Measurements from ENCODE around the gene HOXB4.
"Not testable (repeated sequence)": the region's sequence is repeated elsewhere in the genome, so short reads cannot be mapped to it uniquely, and the experiment has no call there.

Gene HOXB4

DNA sequence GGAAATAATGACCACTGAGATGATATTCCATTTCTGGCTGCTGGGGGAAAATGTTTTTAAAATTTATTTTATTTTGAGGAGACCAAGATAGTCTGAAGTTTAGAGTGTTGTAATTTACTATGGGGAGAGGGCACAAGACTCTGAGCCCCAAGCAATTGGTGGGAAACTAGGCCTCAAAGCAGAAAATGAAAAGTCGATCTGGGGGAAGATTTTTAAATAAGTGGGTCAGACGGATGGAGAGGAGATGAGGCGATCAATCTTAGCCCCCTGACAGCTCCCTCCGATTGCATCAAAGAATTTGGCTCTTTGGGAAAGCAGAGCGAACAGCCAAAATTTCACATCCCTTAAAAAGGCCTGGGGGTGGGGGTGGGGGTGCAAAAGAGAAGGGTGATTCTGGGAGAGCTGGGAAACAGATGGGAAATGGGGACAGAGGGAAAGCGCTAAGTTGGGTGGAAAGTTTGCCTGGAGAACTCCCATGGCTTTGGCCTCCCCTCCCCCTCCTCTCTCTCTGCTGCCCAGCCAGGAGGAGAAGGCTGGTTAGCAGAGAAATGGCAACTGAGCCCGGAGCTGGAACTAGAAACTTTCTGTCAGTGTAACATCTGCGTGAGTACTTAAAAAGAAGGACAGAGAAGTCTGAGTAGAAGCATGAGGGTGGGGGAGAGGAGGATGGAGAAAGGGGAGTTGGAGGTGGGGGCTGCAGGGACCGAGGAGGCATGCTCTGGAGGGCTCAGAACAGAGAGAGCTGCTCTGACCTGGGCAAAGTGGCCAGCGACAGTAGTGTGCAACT, 31.8 kb downstream of the HOXB4 start:
- DNase-seq: no peak

DNA sequence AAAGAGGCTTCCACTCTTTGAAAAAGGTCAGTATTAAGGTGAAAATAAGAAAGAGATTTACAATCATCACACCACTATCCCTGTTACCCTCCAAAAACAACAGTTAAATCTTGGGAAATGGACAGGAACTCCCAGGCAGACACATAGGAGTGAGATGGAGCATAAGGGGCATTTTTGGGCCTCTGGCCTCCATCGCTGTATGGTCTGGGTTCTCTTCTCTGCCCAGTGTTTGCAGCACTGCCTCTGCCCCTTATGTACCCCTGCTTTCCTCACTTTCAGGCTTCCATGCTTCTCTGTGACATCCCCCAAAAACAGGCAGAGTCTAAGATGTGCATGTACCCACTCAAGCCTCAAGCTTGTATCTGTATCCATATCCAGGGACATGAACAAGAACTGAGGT, 32.6 kb downstream of the HOXB4 start:
- no peak for DNase-seq

DNA sequence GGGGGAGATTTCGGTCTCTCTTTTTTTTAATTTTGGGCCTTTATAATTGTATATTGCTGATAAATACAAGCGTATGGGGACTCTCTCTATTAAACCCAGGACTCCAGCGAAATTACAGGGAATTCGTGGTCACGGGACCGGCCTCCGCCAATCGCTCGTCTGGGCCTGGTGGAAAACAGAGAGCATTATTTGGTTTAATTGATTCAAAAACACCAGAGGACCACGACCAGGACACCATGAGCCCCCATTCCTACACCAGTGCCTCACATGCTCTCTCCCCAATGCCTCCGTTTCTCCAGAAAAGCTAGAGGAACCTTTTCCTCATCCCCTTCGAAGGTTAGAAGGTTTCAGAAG, 33.2 kb downstream of the HOXB4 start, which contains the start of gene HOXB2:
HOXB2 (minus strand) TSS at position 88 of the 354 bp plus-strand sequence. CDS start 198 bp downstream, outside the sequence.
- no peak for DNase-seq

DNA sequence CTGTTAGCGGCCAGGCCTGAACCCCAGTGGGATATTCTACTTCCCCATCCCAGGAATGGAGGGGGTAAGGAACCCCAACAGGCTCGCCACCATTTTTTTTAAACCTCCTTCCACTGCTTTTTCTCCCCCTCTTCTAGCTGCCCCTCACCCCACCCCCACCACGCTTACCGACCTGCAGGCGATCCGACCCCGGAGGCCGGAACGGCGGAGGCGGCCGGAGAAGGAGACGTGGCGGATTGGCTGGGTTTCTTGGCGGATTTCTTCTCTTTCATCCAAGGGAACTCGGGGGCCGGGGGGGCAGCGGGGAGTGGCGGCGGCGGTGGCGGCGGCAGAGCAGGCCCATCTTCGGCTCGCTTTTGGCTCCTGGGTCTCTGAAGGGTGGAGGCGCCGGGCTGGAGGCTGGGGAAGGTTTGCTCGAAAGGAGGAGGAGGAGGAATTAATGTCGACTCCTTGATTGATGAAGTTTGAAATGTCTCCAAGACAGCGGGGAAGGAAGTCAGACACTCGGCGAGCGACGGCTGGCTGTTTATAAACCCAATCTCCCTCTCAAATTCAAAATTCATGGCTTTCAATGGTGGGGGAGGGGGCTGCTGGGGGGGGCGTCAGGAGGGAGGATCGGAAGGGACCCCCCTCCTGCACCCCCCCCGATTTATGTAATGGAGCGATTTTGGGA, 33.7 kb downstream of the HOXB4 start:
- DNase-seq: no peak

DNA sequence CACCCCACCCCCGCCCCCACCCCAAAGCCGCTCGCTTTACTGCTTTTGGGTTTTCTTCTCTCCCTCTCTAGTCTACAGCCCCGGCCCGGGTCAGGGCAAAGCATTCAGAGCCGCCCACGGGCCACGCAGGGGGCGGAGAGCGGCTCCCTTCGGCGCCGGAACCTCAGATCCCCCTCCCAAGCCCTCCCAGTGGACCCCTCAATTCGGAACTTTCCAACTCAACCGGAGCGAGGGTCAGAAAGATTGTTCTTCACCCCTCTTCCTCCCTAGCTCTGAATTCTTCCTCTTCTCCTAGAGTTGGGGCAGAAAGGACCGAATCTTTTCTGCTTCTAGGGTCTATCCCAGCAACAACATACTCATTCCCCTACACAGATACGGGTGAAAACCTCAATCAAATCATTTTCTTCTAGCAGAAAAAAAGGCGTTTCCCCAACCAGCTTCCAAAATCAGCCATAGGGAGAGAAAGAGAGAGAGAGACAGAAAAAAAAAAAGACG, 34.2 kb downstream of the HOXB4 start:
- no peak for DNase-seq

DNA sequence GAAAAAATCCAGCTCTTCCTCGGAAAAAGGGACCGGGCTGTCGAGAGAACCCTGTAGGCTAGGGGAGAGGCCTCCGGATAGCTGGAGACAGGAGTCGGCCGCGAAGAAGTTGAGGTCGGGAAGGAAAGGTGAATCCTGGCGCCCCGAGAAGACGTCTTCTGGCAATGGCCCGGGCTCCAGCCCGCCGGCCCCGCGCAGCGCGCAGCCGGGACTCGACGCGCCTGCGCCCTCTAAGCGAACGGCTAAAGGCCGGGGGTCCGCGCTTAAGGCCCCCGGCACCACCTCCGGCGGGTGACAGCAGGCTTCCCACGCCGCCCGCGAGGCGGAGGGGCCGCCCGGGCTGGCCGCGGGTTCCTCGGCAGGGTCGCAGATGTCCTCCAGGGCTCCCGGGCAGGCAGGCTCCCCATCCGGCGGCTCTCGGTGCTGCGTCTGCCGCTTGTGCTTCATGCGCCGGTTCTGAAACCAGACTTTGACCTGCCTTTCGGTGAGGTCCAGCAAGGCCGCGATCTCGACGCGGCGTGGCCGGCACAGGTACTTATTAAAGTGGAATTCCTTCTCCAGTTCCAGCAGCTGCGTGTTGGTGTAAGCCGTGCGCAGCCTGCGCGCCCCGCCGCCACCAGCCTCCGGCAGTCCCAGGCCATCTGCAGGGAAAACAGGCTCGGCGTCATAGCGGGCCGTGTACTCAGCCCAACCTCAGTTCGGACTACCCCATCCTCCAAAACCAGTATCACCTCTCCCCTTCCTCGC, 34.9 kb downstream of the HOXB4 start:
- no peak for DNase-seq

DNA sequence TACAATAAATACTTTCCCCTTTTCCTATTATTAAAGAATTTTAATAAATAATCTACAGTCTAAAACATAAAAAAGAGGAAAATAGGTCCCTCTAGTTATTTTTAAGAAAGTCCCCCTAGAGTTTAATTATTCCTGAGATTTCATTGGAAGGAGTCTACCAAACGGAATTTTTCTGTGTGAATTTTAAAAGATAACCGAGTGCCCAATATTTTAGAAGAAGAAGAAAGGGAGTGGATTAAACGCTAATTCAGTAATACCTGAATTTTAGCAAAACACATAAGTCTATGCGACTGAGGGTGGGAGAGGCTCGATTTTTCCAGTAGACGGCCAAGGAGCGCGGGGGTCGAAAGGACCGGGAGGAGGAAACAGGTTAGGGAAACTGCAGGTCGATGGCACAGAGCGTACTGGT, 35.4 kb downstream of the HOXB4 start:
- DNase-seq: no peak

DNA sequence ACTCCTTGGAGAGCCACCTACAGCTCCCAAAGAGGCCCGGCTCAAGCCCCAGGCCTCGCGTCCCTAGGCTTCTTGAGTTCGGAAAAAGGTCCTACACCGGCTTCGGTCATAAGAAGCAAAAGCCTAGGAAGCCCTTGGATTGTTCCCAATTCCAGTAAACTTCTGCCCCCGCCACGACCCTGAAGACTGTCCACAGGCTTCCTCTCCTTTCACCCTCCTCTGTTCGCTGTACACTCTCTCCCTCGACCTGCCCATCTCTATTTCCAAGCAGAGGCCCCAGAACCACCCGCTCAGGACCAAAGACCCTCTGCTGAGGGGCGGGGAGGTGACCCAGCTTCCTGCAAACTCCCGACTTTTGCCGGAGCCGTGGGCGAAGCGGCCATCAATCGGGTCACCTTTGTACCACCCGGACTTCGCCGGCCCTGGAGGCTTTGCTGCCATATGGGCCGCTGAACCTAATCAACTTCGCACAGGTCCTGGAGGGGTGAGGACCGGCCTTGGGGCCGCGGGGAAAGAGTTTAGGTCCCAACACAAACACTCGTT, 36.0 kb downstream of the HOXB4 start:
- DNase-seq: no peak

DNA sequence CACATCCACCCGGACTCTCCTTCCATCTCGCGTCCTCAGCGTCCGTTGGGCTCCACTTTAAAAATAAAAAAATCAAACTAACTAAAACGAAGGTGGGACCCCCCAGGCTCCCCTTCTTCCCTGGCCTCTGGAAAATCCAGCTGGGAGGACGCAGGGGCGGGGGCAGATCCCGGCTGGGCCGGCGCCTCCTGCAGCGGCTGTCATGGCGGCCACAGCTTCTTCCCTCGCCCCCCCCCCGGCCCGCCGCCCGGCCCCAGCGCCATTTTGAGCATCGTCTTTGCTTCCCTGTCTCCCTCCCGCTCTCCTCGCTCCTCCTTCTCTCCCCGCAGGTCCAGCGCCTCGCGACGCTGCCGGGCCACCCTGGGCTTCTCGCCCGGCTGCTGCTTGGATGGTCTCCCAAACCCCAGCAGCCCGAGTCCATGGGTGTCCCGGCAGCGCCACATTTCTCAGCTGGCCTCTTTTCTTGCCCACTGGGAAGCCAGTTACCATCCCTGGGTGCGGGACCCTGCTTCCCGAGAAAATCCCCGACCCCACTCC, 36.5 kb downstream of the HOXB4 start:
- no peak for DNase-seq

DNA sequence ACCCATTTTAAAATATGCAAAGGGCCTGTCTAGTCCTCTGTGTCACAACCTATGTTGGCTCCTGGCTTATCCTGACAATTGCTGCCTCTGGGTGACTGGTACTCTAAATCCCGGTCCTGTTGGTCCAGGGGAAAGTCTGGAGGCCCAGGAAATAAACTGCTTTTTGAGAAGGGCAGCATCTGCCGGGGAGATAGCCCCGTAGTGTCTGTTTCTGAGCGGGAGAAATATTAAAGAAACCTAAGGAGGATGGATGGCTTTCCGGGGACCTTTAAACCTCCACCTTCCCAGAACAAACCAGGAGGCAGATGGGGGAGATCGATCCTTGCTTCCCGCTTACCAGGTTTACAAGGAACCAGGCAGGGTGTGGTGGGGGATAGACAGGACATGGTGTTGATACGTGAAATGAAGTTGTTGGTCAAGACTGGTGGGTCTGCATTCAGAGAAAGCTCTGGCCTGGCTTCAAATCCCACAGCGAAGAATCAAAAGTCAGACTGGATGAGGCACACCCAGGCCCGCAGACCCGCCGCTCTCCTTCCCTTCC, 37.0 kb downstream of the HOXB4 start:
- DNase-seq: no peak

DNA sequence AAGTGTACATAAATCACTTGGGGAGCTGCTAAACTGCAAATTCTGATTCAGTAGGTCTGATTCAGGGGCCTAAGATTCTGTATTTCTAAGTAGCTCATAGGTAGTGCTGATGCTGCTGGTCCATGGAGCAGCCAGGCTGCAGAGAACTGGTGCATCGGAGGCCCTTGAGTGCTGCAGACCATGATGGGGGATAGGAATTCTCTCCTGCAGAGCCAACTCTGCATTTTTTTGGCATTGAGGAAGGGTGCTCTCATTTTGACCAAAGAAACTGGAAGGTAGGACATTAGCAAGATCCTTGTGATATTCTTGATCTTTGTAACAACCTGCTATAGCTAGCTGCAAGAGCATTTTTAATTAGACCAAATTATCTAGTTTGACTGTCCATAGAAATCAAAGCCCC, 37.9 kb downstream of the HOXB4 start:
- DNase-seq: no peak

DNA sequence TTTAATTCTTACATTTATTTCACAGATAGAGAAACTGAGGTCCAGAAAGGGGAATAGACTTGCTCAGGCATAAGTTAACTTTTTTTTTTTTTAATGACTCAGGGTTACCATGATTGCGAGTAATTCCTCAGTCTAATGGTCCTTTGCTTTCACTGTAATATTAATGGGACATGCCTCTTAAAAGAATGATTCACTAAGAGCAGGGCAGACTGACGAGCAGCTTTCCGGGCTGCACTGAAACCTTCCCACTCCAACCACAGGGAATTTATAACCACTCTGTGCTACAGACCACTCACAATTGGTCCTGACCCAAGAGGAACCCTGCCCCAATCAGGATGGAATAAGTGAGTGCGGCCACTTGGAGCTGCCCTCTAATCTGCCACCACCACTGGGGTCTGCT, 39.0 kb downstream of the HOXB4 start:
- DNase-seq: no peak

DNA sequence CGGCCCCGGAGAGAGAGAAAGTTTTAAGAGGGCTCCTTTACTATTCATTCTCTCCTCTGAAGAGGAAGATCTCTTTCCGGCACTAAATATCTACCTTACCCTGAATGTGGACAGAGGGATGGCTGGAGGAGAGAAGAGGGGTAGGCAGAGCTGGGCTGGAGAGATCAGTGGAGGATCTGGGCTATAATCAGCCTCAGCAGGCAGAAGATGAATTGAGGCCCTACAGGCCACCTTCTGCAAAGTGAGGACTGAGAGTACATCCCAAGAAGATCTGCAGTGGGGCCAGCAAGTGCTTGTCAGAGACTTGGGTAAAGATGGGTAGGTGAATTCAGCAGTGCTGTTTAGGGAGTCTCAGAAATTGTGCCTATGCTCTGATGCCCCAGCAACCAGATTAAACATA, 40.8 kb downstream of the HOXB4 start:
- DNase-seq: no peak

DNA sequence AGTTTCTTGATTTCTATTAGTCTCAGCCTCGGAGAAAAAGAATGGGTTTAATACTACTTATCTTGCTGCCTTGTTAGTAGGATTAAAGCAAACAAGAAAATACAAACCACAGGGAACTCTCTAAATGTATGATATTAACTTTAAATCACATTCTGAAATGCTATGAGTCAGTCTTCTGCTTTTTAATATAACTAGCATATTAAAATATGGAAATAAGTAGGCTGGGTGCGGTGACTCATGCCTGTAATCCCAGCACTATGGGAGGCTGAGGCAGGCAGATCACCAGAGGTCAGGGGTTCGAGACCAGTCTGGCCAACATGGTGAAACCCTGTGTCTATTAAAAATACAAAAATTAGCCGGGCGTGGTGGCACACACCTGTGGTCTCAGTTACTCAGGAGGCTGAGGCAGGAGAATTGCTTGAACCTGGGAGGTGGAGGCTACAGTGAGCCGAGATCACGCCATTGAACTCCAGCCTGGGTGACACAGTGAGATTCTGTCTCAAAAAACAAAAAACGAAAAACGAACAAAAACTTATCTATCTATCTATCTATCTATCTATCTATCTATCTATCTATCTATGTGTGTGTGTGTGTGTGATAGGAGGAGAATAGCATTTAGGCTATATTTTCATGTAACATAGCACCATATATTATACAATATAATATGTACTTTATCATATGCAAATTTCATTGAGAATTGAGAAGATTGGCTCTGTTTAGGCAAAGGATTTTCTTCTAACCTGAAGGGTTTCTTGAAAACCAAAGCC, 42.2 kb downstream of the HOXB4 start:
- not testable (repeated sequence) for DNase-seq

DNA sequence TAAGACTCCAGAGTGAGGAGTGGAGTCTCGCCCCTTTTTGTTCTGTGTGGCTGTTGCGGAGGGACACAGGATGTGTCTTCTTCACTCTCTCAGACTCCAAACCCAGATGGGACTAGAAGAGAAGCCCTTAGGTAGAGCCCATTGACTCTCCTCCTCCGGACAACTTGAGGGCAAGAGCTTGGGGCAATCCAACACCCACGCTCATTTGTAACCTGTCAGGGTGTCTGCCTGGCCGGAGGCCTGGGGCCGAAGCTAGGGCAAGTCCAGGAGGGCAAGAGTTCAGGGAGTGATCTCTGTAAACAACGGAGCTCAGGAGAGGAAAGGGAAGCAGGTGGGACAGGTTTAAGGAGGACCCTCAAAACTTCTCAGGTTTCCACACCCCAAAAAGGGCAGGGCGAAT, 45.9 kb downstream of the HOXB4 start:
- DNase-seq: no peak

DNA sequence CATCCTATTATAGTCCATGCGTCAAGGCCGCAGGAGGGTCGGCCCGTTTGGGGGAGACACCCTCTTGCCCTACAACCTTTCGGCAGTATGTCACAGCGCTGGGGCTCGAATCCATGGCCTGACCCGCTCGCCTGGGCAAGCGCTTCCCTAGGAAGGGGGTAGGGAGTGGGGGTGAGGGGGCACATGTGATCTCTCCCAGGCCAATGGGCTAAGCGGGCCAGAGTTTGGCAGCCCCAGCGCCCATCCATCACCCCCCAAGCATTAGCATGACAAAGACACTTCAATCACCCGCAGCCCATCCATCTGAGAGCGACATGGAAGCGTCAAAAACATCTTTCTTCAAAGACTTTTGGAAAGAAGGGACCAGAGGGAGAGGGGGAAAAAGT, 47.3 kb downstream of the HOXB4 start, which contains the start of gene HOXB1:
HOXB1 (minus strand) TSS at position 125 of the 386 bp plus-strand sequence; CDS start at position 18, 107 bp downstream.
- no peak for DNase-seq

DNA sequence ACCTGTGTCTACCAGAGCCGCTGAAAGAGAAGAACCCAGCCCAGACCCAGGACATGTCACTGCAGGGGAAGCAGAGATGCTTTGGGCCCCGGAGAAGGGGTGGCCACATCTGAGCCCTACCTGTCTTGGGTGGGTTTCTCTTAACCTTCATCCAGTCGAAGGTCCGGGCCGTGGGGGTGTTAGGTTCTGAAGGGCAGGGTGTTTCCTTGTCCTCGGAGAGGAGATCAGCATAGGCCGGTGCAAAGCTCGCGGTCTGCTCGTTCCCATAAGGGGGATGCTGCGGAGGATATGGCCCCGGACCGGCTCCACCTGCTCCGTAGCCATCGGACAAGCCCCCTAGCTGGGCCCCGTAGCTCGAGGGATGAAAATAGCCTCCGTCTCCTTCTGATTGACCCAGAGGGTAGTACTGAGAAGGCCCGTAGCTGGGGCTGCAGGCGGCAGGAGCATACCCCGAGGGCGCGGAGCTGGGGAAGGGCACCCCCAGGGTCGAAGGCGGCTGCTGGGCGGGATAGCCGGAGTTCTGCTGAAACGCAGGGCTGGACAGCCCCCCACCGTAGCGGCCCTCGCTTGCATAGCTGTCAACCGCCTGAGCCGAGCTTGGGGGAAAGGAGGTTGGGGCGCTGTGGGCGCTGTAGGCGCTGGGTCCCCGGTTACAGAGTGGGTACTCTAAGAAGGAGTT, 47.8 kb downstream of the HOXB4 start:
- no peak for DNase-seq

DNA sequence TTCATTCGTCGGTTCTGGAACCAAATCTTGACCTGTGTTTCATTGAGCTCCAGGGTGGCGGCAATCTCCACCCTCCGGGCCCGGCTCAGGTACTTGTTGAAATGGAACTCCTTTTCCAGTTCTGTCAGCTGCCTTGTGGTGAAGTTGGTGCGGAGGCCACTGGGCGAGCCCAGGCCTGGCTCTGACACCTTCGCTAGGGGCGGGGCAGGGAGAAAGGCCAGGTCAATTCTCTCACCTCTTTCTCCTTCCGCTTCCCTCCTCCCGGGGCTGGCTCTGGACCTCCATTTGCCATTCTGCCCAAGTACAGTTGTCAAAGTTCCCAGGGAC, 48.5 kb downstream of the HOXB4 start:
- no peak for DNase-seq

DNA sequence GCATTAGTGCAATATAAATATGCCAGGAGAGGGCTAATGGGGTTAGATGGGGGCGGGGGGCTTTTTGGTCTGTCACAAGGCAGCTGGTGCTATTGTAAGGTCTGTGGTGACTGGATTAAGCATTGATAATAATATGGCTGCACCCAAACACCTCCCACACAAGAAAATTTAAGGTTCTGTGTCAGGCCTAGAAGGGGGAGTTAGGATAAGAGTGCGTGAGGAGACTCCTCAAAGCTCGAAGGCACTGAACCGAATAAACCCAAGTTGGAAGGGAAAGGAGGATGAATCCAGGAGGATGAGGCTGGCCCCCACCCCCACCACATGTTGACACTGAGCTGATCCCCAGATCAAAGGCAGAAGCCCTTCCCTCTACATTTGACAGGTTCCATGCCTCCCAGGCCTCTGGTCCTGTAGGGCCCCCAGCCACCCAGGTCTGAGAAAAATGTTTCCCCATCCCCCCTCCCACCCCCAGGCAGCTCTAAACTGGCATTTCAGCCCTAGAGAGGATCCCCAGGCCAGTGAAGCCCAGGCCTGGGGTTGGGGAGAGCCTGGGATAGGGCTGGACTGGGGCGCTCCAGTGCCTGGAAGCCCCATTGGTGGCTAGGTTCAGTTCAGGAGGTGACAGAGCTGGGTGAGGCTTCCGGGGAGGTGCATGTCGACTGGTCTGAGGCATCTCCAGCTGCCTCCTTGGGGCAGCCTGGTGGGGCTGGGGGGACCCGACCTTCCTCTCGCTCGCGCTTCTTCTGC, 49.0 kb downstream of the HOXB4 start:
- no peak for DNase-seq

DNA sequence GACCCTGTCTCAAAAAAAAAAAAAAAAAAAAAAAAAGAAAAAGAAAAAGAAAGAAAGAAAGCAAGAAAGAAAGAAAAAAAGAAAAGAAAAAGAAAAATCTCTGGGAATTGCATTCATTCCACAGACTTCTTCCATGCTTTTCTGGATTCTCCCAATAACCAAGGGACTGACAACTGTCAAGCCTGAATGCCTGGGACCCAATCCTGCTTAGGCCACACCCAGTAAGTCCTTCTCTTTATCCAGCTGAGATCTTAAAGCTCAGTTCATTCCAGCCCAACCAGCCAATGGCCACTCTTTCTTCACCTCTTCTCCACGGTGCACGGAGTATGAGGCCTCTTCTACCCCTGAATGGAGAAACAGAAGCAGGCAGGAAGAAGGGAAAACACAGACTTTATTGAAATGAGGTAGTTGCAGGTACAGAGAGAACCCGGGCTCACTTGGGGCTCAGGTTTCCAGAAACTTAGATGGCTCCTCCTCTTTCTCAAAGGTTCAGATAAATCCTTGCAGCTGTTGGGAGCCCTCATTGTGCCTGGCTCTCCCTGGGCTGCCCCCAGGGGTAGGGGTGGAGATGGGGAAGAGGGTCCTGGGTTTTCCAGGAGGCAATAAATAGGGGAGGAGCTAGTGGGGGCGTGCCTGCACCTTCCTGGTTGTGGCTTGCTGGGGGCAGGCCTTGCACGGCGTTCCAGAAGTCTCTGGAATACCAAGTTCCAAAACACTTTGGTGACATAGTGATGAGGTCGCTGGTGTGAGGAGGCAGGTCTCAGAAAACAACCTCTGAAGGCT, 49.8 kb downstream of the HOXB4 start:
- DNase-seq: no peak
